Central memory CD4-positive, alpha-beta T cell (primary cell): ENCODE data around the gene C1orf87.

Experiments used
- DNase-seq: peaks from one replicate; pipeline ENCODE4 v3.0.0; 2022
- total RNA-seq, 3 experiments: gene quantifications; one replicate each; lab custom pipeline; 2026; lab: John Stamatoyannopoulos, UW

Gene C1orf87, protein sequence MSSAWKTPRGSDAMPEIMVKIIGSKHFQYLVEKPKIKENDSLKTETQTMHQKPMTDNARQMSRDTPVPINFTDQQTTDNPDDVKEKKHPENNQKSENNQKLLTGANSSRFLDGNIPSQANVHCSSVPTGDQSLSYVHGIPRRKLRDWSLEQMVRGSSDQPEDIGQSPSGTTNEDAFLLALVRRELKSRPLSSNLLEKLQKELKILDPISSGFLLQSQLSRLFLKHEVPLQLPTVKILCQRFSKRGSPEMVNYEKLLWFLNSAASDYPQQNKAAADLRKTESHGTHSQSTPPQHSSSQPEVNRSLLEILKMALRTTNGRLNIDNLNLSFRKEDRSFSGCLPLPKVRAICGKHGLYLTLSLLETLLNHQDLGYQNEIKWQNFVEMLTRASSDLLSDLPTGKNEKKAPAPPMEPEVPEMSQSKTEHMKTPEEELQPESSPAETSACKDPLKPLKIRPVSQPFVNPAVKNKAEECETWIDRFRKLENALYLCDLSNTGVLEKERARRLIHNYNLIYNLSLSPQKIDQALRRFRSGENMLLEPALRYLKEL
- 0 reads per million in 3 experiments for total RNA-seq

DNA sequence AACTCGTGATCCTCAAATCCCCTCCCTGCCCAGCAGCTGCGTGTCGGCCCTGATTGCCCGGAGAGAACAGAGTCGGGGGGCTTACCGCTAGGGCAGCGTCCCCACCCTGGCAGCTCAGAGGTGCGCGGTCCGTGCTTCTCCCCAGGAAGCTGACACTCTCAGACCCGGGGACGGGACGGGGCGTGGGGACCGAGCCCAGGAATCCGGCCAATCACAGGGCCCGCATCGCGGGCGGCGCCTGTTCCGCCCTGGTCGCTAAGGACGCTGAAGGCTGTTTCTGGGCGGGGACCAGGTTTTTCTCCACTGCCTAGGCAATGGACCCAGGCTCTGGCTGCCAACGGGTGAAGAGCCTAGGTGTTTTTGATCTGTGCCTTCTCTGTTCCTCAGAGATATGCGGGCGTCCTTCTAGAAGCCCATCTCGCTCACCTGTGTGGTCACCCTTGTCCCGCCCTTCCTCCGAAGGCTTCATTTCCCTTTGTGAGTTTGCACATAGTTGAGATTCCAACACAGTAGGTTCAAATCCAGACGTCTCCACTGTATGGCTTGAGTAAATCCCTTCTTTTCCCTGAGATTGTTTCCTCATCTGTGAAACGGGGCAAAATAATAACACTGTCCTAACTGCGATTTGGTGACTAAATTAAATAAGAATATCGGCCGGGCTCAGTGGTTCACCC, at the start of gene C1orf87:
Gene C1orf87 (minus strand): TSS at position 166 of the 674 bp plus-strand sequence. CDS start 1,127 bp downstream, outside the sequence.
- DNase-seq, result no peak

DNA sequence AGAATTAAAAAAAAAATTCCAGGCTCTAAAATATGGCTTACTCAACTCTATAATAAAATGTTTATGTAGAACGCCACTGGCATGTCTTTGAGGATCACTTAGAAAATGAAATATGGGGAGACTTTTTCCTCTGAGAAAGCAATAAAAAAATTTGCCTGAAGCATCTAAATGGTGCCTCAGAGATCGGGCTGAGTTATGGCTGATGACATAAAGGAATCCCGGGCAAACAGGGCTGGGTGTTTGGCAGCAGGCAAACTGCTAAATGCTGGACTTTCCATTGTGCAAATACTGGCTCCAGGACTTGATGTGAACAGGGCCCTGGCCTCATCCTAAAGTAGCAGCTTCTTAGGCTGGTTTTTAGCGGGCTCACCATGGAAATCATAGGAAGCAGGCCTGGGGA, 44.5 kb upstream of the C1orf87 start:
- DNase-seq, result no peak

GRCh38 chr1:60114745-60115318, 41.3 kb upstream of the C1orf87 start:
- DNase-seq, result no peak

GRCh38 chr1:60113596-60113995, 40.0 kb upstream of the C1orf87 start:
- DNase-seq, result no peak

DNA sequence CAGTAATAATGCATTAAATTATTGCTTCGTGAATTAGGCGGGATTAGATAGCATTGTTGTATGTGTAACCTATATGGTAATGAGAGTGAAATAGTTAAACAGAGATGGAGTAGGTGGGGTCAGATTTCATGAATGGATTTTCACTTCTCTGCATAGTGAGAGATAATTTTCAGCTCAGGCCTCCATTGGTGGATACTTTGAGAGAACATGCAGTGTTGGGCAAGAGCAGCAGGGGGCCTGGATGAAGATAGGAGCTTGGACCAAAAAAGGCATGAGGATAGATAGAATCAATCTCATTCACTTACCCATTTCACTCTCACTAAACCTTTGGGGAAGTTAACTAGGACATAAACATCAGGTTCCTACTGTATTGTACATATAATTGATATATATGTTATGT, 39.5 kb upstream of the C1orf87 start:
- DNase-seq, result no peak

DNA sequence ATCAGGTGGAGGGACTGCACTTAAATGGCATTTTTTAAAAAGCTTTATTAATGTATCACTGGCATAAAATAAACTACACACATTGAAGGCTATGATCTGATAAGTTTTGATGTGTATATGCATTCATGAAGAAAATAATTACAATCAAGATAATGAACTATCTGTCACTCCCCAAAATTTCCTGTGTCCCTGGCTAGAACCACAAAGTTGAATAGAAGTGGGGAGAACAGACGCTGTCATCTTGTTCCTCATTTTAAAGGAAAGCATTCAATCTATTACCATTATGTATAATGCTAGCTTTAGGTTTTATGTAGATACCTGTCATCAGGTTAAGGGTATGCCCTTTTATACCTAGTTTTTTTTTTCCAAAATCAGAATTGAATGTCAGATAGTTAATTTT, 38.1 kb upstream of the C1orf87 start:
- no peak for DNase-seq

GRCh38 chr1:60111118-60111517, 37.5 kb upstream of the C1orf87 start:
- DNase-seq, result no peak

GRCh38 chr1:60108196-60108595, 34.6 kb upstream of the C1orf87 start:
- DNase-seq, result no peak

- no peak for DNase-seq
Observed at GRCh38 chr1:60103186-60103585, 29.6 kb upstream of the C1orf87 start.

DNA sequence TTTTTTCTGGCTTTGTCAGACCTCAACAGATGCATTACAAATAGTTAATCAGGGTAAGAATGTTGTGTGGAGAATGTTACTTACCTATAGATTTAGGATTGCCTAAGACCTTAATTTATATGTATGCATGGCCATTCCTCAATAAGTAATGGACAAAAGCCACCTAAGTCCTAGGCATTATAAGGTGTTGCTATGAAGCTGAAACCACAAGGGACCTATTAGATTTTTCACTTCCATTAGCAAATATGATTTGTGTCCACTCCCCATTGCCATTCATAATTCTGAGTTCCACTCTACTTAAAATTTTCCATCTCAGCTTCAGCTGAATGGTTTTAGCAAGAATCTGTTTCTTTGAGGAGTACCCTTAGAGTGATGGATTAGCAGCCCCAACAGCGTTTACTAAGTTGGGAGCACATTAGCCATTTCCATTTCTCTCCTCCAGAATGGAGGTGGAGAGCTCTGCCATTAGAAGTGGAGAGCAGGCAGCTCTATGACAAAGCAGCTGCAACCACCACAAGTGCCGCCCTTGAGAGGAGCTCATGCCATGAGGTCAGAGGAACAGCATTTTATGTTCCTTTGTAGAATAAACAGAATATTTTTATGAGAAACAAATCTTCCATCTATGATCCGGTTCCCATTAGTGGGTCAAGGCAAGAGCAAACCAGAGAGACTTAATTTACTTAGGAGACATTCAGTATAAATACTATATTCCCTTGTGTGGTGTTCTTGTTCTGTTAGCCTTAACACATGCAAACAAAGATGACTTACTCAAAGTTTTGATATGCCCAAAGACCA, 28.9 kb upstream of the C1orf87 start:
- no peak for DNase-seq

DNA sequence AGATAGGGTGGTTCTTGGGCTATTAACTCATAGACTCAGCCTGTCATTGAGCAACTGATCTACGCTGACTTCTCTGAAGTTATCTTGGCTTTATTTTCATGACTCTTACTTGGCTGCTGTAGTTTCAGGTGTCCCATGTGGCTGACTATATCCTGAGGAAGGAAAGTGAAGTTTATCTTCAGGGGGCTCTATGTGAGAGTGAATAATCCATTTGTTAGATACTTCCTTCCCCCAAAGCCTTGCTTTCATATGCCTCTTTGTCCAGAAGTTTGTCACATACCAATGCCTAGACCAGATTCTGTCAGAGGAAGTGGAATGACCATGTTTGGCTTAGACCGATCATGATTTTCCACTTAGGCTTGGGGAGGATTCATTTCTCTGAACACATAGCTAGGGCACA, 27.9 kb upstream of the C1orf87 start:
- DNase-seq, result no peak

- DNase-seq, result no peak
Observed at GRCh38 chr1:60091195-60091715, 17.7 kb upstream of the C1orf87 start.

DNA sequence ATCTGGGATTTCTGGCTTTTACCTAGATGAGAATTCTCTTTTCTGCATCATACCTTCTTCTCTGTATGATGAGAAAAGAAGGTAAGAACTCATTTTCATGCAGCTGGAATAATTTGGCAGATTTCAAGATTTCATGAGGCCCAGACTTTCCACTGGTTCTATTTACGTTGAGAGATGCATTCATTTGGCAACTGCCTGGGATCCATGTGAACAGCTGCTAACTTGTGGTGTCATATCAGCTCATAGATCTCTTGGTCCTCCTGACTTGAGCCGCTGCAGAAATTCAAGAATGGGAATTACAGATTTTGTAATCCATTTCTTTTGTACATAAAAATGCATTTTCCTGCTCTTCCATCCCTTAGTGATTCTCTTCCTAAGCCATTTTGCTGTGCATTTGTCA, 17.1 kb upstream of the C1orf87 start:
- DNase-seq, result no peak

GRCh38 chr1:60088620-60089155, 15.1 kb upstream of the C1orf87 start:
- no peak for DNase-seq

GRCh38 chr1:60087681-60088080, 14.1 kb upstream of the C1orf87 start:
- DNase-seq, result no peak

DNA sequence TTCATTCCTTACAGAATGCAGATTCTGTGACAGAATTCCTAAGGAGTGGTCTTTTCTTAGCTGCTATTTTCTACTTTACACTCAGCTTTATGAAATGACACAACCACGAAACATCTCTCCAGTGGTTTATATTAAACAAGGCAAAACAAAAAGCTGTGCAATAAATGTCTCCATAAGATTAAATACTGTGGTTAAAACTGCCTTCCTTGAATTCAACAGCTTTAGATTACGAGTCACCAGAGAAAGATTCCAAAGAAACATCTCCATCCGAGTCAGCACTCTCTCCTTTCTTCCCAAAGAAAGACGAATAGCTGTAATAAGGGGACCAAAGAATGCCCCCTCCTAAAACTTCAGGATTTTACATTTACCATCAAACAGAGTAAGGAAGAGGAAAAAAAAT, 4.6 kb upstream of the C1orf87 start:
- no peak for DNase-seq

- no peak for DNase-seq
Observed at GRCh38 chr1:60071296-60071695, 2.3 kb downstream of the C1orf87 start.

DNA sequence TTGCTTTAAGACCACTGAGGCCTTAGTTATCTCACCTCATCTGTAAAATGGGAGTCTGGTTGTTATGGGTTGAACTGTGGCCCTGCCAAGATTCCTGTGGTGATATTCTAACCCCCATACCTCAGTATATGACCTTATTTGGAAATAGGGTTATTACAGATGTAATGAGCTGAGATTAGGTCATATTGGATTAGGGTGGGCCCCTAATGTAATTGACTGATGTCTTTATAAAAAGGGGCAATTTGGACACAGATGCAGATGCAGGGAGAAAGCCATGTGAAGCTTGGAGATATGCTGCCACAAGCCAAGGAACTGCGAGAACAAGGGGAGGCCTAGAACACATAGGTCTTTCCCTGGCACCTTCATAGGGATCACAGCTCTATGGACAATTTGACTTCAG, 3.9 kb downstream of the C1orf87 start:
- DNase-seq, result no peak

GRCh38 chr1:60068393-60069045, 5.1 kb downstream of the C1orf87 start:
- no peak for DNase-seq

GRCh38 chr1:60066001-60066400, 7.6 kb downstream of the C1orf87 start:
- DNase-seq, result no peak

DNA sequence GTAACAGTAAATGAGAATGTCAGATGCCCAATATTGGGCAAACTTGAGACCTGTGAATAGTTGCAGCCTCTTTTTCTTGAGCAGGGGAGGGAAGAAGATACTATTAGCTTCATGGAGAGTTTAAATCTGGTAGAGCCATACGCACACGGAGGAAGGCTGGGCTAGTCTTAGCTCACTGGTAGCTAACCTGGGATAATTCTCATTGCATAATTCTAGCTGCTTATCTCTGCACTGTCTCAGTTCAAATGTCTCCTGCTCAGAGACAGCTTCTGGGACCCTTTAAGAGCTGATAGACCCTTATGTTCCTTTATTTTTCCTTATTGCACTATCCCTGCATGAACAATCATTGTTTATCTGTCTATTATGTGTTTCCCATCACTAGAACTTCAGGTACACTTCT, 8.4 kb downstream of the C1orf87 start:
- no peak for DNase-seq

GRCh38 chr1:60063561-60063960, 10.0 kb downstream of the C1orf87 start:
- DNase-seq, result no peak
